Measurements from ENCODE around the gene GAMT. TPM values are rescaled to one million over a fixed set of nuclear protein-coding genes. Genes with fewer than 3 reads are reported as not detected.
A peak's percentile ranks its signal among the peaks of the same experiment; 100 is the strongest.

GAMT gene
- total and polyA plus RNA-seq, 2 of the 13 experiments (the other 11 are each of a cell fraction or from before 2014, with no cell fraction given): 115 to 124 TPM

- TF ChIP-seq ZBTB4 (CRISPR knock-in tag; IDR thresholded peaks at IDR 0.05; ENCODE audit: borderline replicate concordance) (peak; percentile 54; the same call in 1 of the 2 replicates), ZIK1 (CRISPR knock-in tag; IDR thresholded peaks at IDR 0.05; ENCODE audit: borderline replicate concordance, low read depth) (0 out of 2 replicates have a peak, but pooled peaks have one; percentile 72), ZNF746 (CRISPR knock-in tag; IDR thresholded peaks at IDR 0.05) (peak; percentile 93), NAIF1 (CRISPR knock-in tag; IDR thresholded peaks at IDR 0.05; ENCODE audit: borderline replicate concordance) (no peak), E2F1 (CRISPR knock-in tag; IDR thresholded peaks at IDR 0.05) (peak; percentile 43; the same call in 1 of the 2 replicates), RFX1 (IDR thresholded peaks at IDR 0.05) (no peak), PCBP2 (optimal IDR thresholded peaks at IDR 0.05; ENCODE audit: low read depth, low read length, poor library complexity, severe bottlenecking) (no peak), ZBTB42 (CRISPR knock-in tag; IDR thresholded peaks at IDR 0.05) (peak; percentile 72; the same call in 1 of the 2 replicates), ZBTB43 (CRISPR knock-in tag; conservative IDR thresholded peaks at IDR 0.05) (no peak), BCL6 (CRISPR knock-in tag; IDR thresholded peaks at IDR 0.05) (peak; percentile 57; the same call in 1 of the 2 replicates), NR2F1 (CRISPR knock-in tag; IDR thresholded peaks at IDR 0.05) (peak in 1 of 2 experiments; percentile 36; a peak in 1 of 4 replicates), ZNF580 (CRISPR knock-in tag; IDR thresholded peaks at IDR 0.05; ENCODE audit: borderline replicate concordance, low read depth) (peak; percentile 30; the same call in 1 of the 2 replicates), ZBTB33 (CRISPR knock-in tag; IDR thresholded peaks at IDR 0.05) (peak; percentile 47; the same call in 1 of the 2 replicates), PHF21A (CRISPR knock-in tag; IDR thresholded peaks at IDR 0.05) (peak; percentile 97), MTF1 (CRISPR knock-in tag; IDR thresholded peaks at IDR 0.05) (no peak), RBM22 (optimal IDR thresholded peaks at IDR 0.05; ENCODE audit: low read length) (peak; percentile 93), MEF2D (CRISPR knock-in tag; IDR thresholded peaks at IDR 0.05) (0 out of 2 replicates have a peak, but pooled peaks have one; percentile 47), DBP (CRISPR knock-in tag; IDR thresholded peaks at IDR 0.05; ENCODE audit: not compliant biosample characterization) (no peak), SP1 (IDR thresholded peaks at IDR 0.05) (no peak), SP1 (CRISPR knock-in tag; IDR thresholded peaks at IDR 0.05) (peak; percentile 61)
Observed at GRCh38 chr19:1400281-1401137, 833 bp downstream of the GAMT start (continued).

Data from HepG2 (cell line).